K562 (cell line): Measurements from ENCODE around the gene CAPRIN2. TPM values are rescaled to one million over a fixed set of nuclear protein-coding genes. Genes with fewer than 3 reads are reported as not detected.

ENCODE experiments used
- CCAR2 ChIP-seq: fragments of 200-400 bp; formaldehyde crosslinking; IDR thresholded peaks from 2 replicates; pipeline ENCODE4 v1.6.1; 2017; ENCODE audit warnings: mild to moderate bottlenecking, low read depth, low read length
- COPS2 ChIP-seq: fragments of 450-650 bp; conservative IDR thresholded peaks from 2 replicates; pipeline ENCODE4 v1.6.1; 2016; ENCODE audit warnings: mild to moderate bottlenecking, moderate library complexity
- KLF10 ChIP-seq: fragments of 250-450 bp; sonication (Bioruptor Pico); IDR thresholded peaks from 2 replicates; pipeline ENCODE4 v1.6.1; 2021; ENCODE audit warnings: matching md5 sums
- MEF2D ChIP-seq: conservative IDR thresholded peaks from 2 replicates; pipeline ENCODE4 v1.6.1; 2016; ENCODE audit warnings: low read depth, missing genetic modification characterization, missing compliant biosample characterization
- NFE2 ChIP-seq: IDR thresholded peaks from 2 replicates; pipeline ENCODE4 v1.6.1; 2014; ENCODE audit warnings: antibody characterized with exemption, low read depth
- RBBP5 ChIP-seq: fragments of 200-600 bp; sonication (generic); IDR thresholded peaks from 2 replicates; pipeline ENCODE4 v1.6.1; 2012; ENCODE audit warnings: borderline replicate concordance, mild to moderate bottlenecking, low read length, control low read depth, inconsistent platforms; ENCODE audit not compliant: insufficient read depth, poor library complexity, severe bottlenecking
- RBM15 ChIP-seq: fragments of 200-400 bp; formaldehyde crosslinking; IDR thresholded peaks from 2 replicates; pipeline ENCODE4 v1.6.1; 2018; ENCODE audit warnings: mild to moderate bottlenecking, low read length, moderate library complexity; ENCODE audit not compliant: insufficient read depth
- TEAD1 ChIP-seq, 2 experiments: fragments of 450-650 bp in 1 of 2; sonication (generic) in 1 of 2; formaldehyde crosslinking; IDR thresholded peaks; 2 replicates each; pipeline versions ENCODE4 v1.4.0 to v1.8.0; 2020 to 2022; ENCODE audit warnings: mild to moderate bottlenecking in 2 of 2, missing genetic modification reagents in 1 of 2
- ZNF324 ChIP-seq: fragments of 250-450 bp; sonication (Bioruptor Pico); IDR thresholded peaks from 2 replicates; pipeline ENCODE4 v1.4.0; 2020; ENCODE audit warnings: mild to moderate bottlenecking
- ZNF780A ChIP-seq: fragments of 250-450 bp; sonication (Bioruptor Pico); IDR thresholded peaks from 2 replicates; pipeline ENCODE4 v1.5.0; 2021; ENCODE audit warnings: mild to moderate bottlenecking
- ZNF79 ChIP-seq: fragments of 250-450 bp; sonication (Bioruptor Pico); IDR thresholded peaks from 2 replicates; pipeline ENCODE4 v1.4.0; 2020; ENCODE audit warnings: low read depth, mild to moderate bottlenecking, moderate library complexity
- polyA plus RNA-seq, 8 experiments: library from polyadenylated mRNA; depleted of rRNA in 4 of 8; stranded (reverse) in 5 of 8; unstranded in 3 of 8; fragments of >200 nt; fragmentation: Nextera tagmentation in 2 of 8; fragmentation: Illumina TruSeq in 1 of 8; extraction: Ambion mirVana in 2 of 8; extraction: Trizol in 1 of 8; gene quantifications; 2 replicates each; pipeline versions ENCODE4 v1.2.1 to v1.2.3, GENCODE V29; 2011 to 2014; ENCODE audit warnings: inconsistent platforms in 1 of 8, missing spikeins in 1 of 8
- total RNA-seq, 7 experiments: library from RNA; depleted of rRNA in 6 of 7; stranded (reverse); fragments of >200 nt in 6 of 7; fragmentation: Illumina TruSeq in 2 of 7; extraction: Trizol in 2 of 7; gene quantifications; 2 replicates each; pipeline versions ENCODE4 v1.2.1 to v1.2.3, GENCODE V29; 2011 to 2021; ENCODE audit warnings: low replicate concordance in 1 of 7
- TF ChIP-seq, protein P1 (sequence below): sonication (generic); formaldehyde crosslinking; IDR thresholded peaks from 2 replicates; pipeline ENCODE4 v1.9.0; 2022; ENCODE audit warnings: mild to moderate bottlenecking, missing genetic modification reagents
- TF ChIP-seq, protein P2 (sequence below): fragments of 250-450 bp; sonication (Bioruptor Pico); IDR thresholded peaks from 2 replicates; pipeline ENCODE4 v1.5.0; 2021; ENCODE audit warnings: mild to moderate bottlenecking, borderline replicate concordance

CAPRIN2 gene
- total and polyA plus RNA-seq, 9 of the 15 experiments (the other 6 are each of a cell fraction or from before 2014, with no cell fraction given) = 2.3 to 14.5 (median 8.9) TPM

DNA sequence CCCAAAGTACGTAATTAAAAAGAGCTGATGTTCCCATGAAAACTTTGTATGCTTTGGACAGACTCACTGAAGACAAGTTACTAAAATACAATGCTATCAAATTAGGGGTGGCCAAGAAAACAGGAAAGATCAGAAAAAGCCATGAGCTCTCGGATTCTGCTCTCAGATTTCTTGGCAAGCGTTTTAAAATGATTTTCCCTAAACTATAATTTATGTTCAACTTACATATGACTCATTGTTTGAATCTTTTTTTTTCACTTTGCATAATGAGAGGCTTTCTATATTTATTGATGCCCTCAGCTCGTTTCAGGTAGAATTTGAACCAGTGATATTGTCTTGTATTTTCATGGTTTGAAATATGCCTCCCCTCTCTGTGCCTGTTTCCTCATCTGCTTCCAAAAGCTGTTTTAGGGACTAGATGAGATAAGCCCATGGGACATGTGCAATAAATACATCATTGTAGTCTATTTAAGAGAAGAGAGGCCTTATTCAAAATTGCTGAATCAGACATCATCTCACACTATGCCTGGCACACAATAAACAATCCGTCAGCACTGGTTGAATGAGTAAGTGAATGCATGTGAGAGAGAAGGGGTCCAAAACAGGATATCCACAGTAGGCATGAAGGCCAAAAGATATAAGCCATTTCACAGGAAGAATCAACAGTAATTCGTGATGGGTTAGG, 54.4 kb downstream of the CAPRIN2 start (continued):
- TF ChIP-seq RBM15 (no peak), CCAR2 (no peak), ZNF79 (CRISPR knock-in tag) (no peak), ZNF324 (no peak), NFE2 (no peak), RBBP5 (no peak), COPS2 (no peak), KLF10 (CRISPR knock-in tag) (no peak), MEF2D (tag) (no peak), TEAD1 (CRISPR knock-in tag; IDR thresholded peaks at IDR 0.05) (no peak), ZNF780A (CRISPR knock-in tag) (no peak)
- TF ChIP-seq, protein P1, sequence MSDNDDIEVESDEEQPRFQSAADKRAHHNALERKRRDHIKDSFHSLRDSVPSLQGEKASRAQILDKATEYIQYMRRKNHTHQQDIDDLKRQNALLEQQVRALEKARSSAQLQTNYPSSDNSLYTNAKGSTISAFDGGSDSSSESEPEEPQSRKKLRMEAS (CRISPR knock-in tag) = no peak
- TF ChIP-seq, protein P2, sequence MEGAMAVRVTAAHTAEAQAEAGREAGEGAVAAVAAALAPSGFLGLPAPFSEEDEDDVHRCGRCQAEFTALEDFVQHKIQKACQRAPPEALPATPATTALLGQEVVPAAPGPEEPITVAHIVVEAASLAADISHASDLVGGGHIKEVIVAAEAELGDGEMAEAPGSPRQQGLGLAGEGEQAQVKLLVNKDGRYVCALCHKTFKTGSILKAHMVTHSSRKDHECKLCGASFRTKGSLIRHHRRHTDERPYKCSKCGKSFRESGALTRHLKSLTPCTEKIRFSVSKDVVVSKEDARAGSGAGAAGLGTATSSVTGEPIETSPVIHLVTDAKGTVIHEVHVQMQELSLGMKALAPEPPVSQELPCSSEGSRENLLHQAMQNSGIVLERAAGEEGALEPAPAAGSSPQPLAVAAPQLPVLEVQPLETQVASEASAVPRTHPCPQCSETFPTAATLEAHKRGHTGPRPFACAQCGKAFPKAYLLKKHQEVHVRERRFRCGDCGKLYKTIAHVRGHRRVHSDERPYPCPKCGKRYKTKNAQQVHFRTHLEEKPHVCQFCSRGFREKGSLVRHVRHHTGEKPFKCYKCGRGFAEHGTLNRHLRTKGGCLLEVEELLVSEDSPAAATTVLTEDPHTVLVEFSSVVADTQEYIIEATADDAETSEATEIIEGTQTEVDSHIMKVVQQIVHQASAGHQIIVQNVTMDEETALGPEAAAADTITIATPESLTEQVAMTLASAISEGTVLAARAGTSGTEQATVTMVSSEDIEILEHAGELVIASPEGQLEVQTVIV (CRISPR knock-in tag) = no peak
